GM12878 (cell line): Measurements from ENCODE around the gene TTC33. TPM values are rescaled to one million over a fixed set of nuclear protein-coding genes. Genes with fewer than 3 reads are reported as not detected.

Source experiments
- ATAC-seq: fragments of 200-7000 bp; cut with Tn5 transposase; 3 replicates; pipeline ENCODE4 v1.9.1; 2020; ENCODE audit warnings: mild to moderate bottlenecking, moderate library complexity
- BruUV-seq: library from RNA; stranded (reverse); fragments of 400-500 nt; replicated peaks from 2 replicates; lab custom pipeline; 2021; lab: Mats Ljungman, UMichigan
- CTCF ChIA-PET: fragments of 300-600 bp; sonication (Branson Sonifier 250); formaldehyde crosslinking; extraction: SDS; loops from one replicate; lab custom pipeline; 2021; ENCODE audit warnings: inconsistent platforms; lab: Yijun Ruan, JAX
- POLR2A ChIA-PET: fragments of 350-600 bp; formaldehyde crosslinking; extraction: SDS; loops from one replicate; lab custom pipeline; 2021; ENCODE audit warnings: inconsistent platforms; lab: Charles Lee
- RAD21 ChIA-PET: fragments of 300-600 bp; sonication (Branson Sonifier 250); formaldehyde crosslinking; loops from one replicate; lab custom pipeline; 2023; ENCODE audit warnings: antibody characterized with exemption; ENCODE audit not compliant: unreplicated experiment; lab: Charles Lee
- SMC1A ChIA-PET: fragments of 300-600 bp; sonication (Branson Sonifier 250); formaldehyde crosslinking; loops from one replicate; lab custom pipeline; 2023; ENCODE audit not compliant: unreplicated experiment, uncharacterized antibody; lab: Charles Lee
- DNase-seq: peaks from one replicate; pipeline ENCODE4 v3.0.0-alpha.2; 2011; ENCODE audit warnings: low read depth, low spot score
- FAIRE-seq: peaks from 3 replicates; lab custom pipeline; 2011; peaks lifted over from hg19 to GRCh38; lab: Jason Lieb, UNC
- H2AFZ ChIP-seq: 2 replicates; pipeline ENCODE4 v1.6.0; 2011; ENCODE audit warnings: low read depth, low read length, control low read depth; ENCODE audit not compliant: control insufficient read depth
- H3K27ac ChIP-seq: 2 replicates; pipeline ENCODE4 v1.5.1; 2011; ENCODE audit warnings: control low read depth; ENCODE audit not compliant: control insufficient read depth, insufficient read depth
- H3K27me3 ChIP-seq, 2 experiments: replicated peaks in 1 of 2; 2 replicates each; pipeline versions ENCODE4 v1.6.0 to v1.6.1; 2011; ENCODE audit warnings: low read length in 1 of 2; ENCODE audit not compliant: control insufficient read depth in 2 of 2, insufficient read depth in 2 of 2
- H3K36me3 ChIP-seq, 2 experiments: 2 replicates each; pipeline ENCODE4 v1.5.1; 2011; ENCODE audit warnings: low read length in 1 of 2; ENCODE audit not compliant: control insufficient read depth in 2 of 2, insufficient read depth in 2 of 2
- H3K4me1 ChIP-seq: 2 replicates; pipeline ENCODE4 v1.6.1; 2011; ENCODE audit warnings: mild to moderate bottlenecking, low read length, moderate library complexity, mixed read lengths; ENCODE audit not compliant: control insufficient read depth, insufficient read depth
- H3K4me2 ChIP-seq: 2 replicates; pipeline ENCODE4 v1.6.0; 2011; ENCODE audit warnings: control low read depth; ENCODE audit not compliant: control insufficient read depth, insufficient read depth
- H3K4me3 ChIP-seq: fragments of 200-600 bp; sonication (generic); 2 replicates; pipeline ENCODE4 v1.5.1; 2016
- H3K79me2 ChIP-seq: 2 replicates; pipeline ENCODE4 v1.6.0; 2011; ENCODE audit warnings: low read length; ENCODE audit not compliant: control insufficient read depth, insufficient read depth
- H3K9ac ChIP-seq: 2 replicates; pipeline ENCODE4 v1.8.0; 2011; ENCODE audit warnings: low read length, control low read depth, mixed read lengths; ENCODE audit not compliant: control insufficient read depth, insufficient read depth
- H3K9me3 ChIP-seq: replicated peaks from 3 replicates; pipeline ENCODE4 v1.5.1; 2011; ENCODE audit warnings: mild to moderate bottlenecking, low read length; ENCODE audit not compliant: control insufficient read depth, insufficient read depth
- H4K20me1 ChIP-seq: 2 replicates; pipeline ENCODE4 v1.6.0; 2011; ENCODE audit not compliant: control insufficient read depth, insufficient read depth
- CEBPZ ChIP-seq: fragments of 150-350 bp; IDR thresholded peaks from 2 replicates; pipeline ENCODE4 v1.6.1; 2016; ENCODE audit warnings: low read depth, low read length
- FOXK2 ChIP-seq: fragments of 450-650 bp; IDR thresholded peaks from 2 replicates; pipeline ENCODE4 v1.6.1; 2017; ENCODE audit warnings: mild to moderate bottlenecking, moderate library complexity
- IRF5 ChIP-seq: fragments of 450-650 bp; IDR thresholded peaks from 2 replicates; pipeline ENCODE4 v1.6.1; 2017; ENCODE audit warnings: borderline replicate concordance
- MEF2B ChIP-seq: fragments of 450-650 bp; IDR thresholded peaks from 2 replicates; pipeline ENCODE4 v1.6.1; 2018; ENCODE audit warnings: mild to moderate bottlenecking, moderate library complexity; ENCODE audit not compliant: partially characterized antibody, poor library complexity, severe bottlenecking
- MXI1 ChIP-seq: fragments of 150-350 bp; IDR thresholded peaks from 2 replicates; pipeline ENCODE4 v1.6.1; 2011; ENCODE audit warnings: low read depth, mild to moderate bottlenecking, inconsistent platforms, low read length, improper control_type of control experiment
- NBN ChIP-seq: fragments of 450-650 bp; IDR thresholded peaks from 2 replicates; pipeline ENCODE4 v1.6.1; 2016
- NRF1 ChIP-seq: conservative IDR thresholded peaks from 2 replicates; pipeline ENCODE4 v1.6.1; 2011; ENCODE audit warnings: mild to moderate bottlenecking, low read depth, low read length, improper control_type of control experiment
- PKNOX1 ChIP-seq: fragments of 450-650 bp; IDR thresholded peaks from 2 replicates; pipeline ENCODE4 v1.6.1; 2016; ENCODE audit warnings: mild to moderate bottlenecking
- RELB ChIP-seq: fragments of 450-650 bp; IDR thresholded peaks from 2 replicates; pipeline ENCODE4 v1.6.1; 2017; ENCODE audit warnings: low read depth, mild to moderate bottlenecking, moderate library complexity
- RUNX3 ChIP-seq: IDR thresholded peaks from 2 replicates; pipeline ENCODE4 v1.6.1; 2012; ENCODE audit warnings: low read length, inconsistent platforms
- STAT1 ChIP-seq: fragments of 450-650 bp; conservative IDR thresholded peaks from 2 replicates; pipeline ENCODE4 v1.6.1; 2014; ENCODE audit warnings: antibody characterized with exemption, mild to moderate bottlenecking
- SUZ12 ChIP-seq: fragments of 200-600 bp; sonication (generic); IDR thresholded peaks from one replicate; pipeline ENCODE4 v1.6.1; 2018; ENCODE audit warnings: antibody characterized with exemption, mild to moderate bottlenecking; ENCODE audit not compliant: unreplicated experiment
- USF1 ChIP-seq: IDR thresholded peaks from 2 replicates; pipeline ENCODE4 v1.6.1; 2011; ENCODE audit warnings: borderline replicate concordance, low read depth, mild to moderate bottlenecking, moderate library complexity, mixed read lengths, low read length; ENCODE audit not compliant: insufficient read depth; ENCODE audit errors: extremely low read length
- YY1 ChIP-seq: IDR thresholded peaks from 2 replicates; pipeline ENCODE4 v1.6.1; 2011; ENCODE audit warnings: low read depth, mild to moderate bottlenecking, low read length
- ZBTB33 ChIP-seq: fragments of 450-650 bp; IDR thresholded peaks from 2 replicates; pipeline ENCODE4 v1.6.1; 2017; ENCODE audit warnings: mild to moderate bottlenecking
- WGBS: methylation state at CpG from one replicate; pipeline ENCODE4 v1.1.6; 2016; ENCODE audit warnings: low lambda C conversion rate; ENCODE audit not compliant: insufficient replicate concordance, insufficient coverage; ENCODE audit errors: missing lambda C conversion rate; 5-methylcytosine and 5-hydroxymethylcytosine counted together
- in situ Hi-C: fragments of 300-500 bp; cut with MboI; formaldehyde crosslinking; loops from 9 replicates; pipeline ENCODE4 v1.14.3; 2018; ENCODE audit warnings: mixed read lengths
- intact Hi-C: fragments of 100-400 bp; cut with micrococcal nuclease; formaldehyde crosslinking; loops from one replicate; pipeline ENCODE4 v1.14.2; 2022; ENCODE audit not compliant: unreplicated experiment
- polyA plus RNA-seq, 11 experiments: library from polyadenylated mRNA; depleted of rRNA in 4 of 11; unstranded in 6 of 11; stranded (reverse) in 5 of 11; fragments of >200 nt; fragmentation: Nextera tagmentation in 4 of 11; fragmentation: Illumina TruSeq in 1 of 11; extraction: Ambion mirVana in 4 of 11; extraction: Trizol in 1 of 11; gene quantifications; 1 replicate in 1 of 11; 2 replicates in 10 of 11; pipeline versions ENCODE4 v1.2.1 to v1.2.3, GENCODE V29; 2011 to 2016; ENCODE audit warnings: inconsistent platforms in 2 of 11, missing spikeins in 2 of 11, low read depth in 1 of 11
- total RNA-seq, 4 experiments: library from RNA; depleted of rRNA in 3 of 4; stranded (reverse); fragments of >200 nt in 3 of 4; fragmentation: Illumina TruSeq in 1 of 4; extraction: Trizol in 1 of 4; gene quantifications; 2 replicates each; pipeline versions ENCODE4 v1.2.1 to v1.2.3, GENCODE V29; 2013 to 2021

The TTC33 gene
- total and polyA plus RNA-seq, 10 of the 15 experiments (the other 5 are each of a cell fraction or from before 2014, with no cell fraction given) = 7.9 to 22.3 (median 14.6) TPM

GRCh38 chr5:40584054-40584453, 171.7 kb downstream of the TTC33 start:
- no peak for FAIRE-seq
- peaks cover 6% of the 10 kb centered on the region; the same call in 1 of the 2 replicates for H3K4me1 ChIP-seq
- in situ Hi-C loops = no loop called here
- TF ChIP-seq ZBTB33 (no peak), RELB (no peak), FOXK2 (no peak), CEBPZ (no peak), NRF1 (no peak), IRF5 (no peak), USF1 (no peak), PKNOX1 (no peak), RUNX3 (no peak), MEF2B (no peak), NBN (no peak), SUZ12 (no peak), STAT1 (no peak), MXI1 (no peak), YY1 (no peak)

More at GRCh38 chr5:40584054-40584453, 171.7 kb downstream of the TTC33 start:
- no peak overlapping the region for H2AFZ ChIP-seq
- WGBS = 55% methylated on average over 2 of the region's 2 CpGs
- intact Hi-C loops = no loop called here
- POLR2A ChIA-PET = no interaction called here
- no peaks in the 10 kb centered on the region for H3K9me3 ChIP-seq
- H3K27ac ChIP-seq = no peak overlapping the region
- DNase-seq = no peak
- H3K36me3 ChIP-seq = no peaks in the 10 kb centered on the region
- BruUV-seq = no TSS peak
- no peaks in the 10 kb centered on the region for H4K20me1 ChIP-seq
- ATAC-seq = no peak
- H3K27me3 ChIP-seq = no peaks in the 10 kb centered on the region
- SMC1A ChIA-PET = no interaction called here
- CTCF ChIA-PET = no interaction called here
- no peaks in the 10 kb centered on the region for H3K79me2 ChIP-seq
- RAD21 ChIA-PET = no interaction called here
- H3K4me2 ChIP-seq = no peak overlapping the region
- no peak overlapping the region for H3K9ac ChIP-seq
- H3K4me3 ChIP-seq = no peak overlapping the region
